SJCRH30 (cell line): ENCODE results near the gene REC114. TPM values are rescaled to one million over a fixed set of nuclear protein-coding genes. Genes with fewer than 3 reads are reported as not detected.
"Not testable (repeated sequence)": the region's sequence is repeated elsewhere in the genome, so short reads cannot be mapped to it uniquely, and the experiment has no call there.

Source experiments
- DNase-seq, 2 experiments: peaks; one replicate each; pipeline ENCODE4 v3.0.0-alpha.2; 2015 to 2020
- H3K27ac ChIP-seq: fragments of 250-450 bp; sonication (Bioruptor Pico); 2 replicates; pipeline ENCODE4 v1.5.1; 2020; ENCODE audit warnings: mild to moderate bottlenecking, moderate library complexity
- H3K27me3 ChIP-seq: fragments of 250-450 bp; sonication (Bioruptor Pico); 2 replicates; pipeline ENCODE4 v1.5.1; 2020; ENCODE audit warnings: mild to moderate bottlenecking, moderate library complexity
- H3K36me3 ChIP-seq: fragments of 250-450 bp; sonication (Bioruptor Pico); 2 replicates; pipeline ENCODE4 v1.5.1; 2020; ENCODE audit warnings: mild to moderate bottlenecking, moderate library complexity
- H3K4me1 ChIP-seq: fragments of 250-450 bp; sonication (Bioruptor Pico); 2 replicates; pipeline ENCODE4 v1.5.1; 2020; ENCODE audit warnings: mild to moderate bottlenecking, moderate library complexity
- H3K4me3 ChIP-seq: fragments of 250-450 bp; sonication (Bioruptor Pico); 2 replicates; pipeline ENCODE4 v1.5.1; 2020; ENCODE audit warnings: mild to moderate bottlenecking, moderate library complexity
- H3K9me3 ChIP-seq: fragments of 250-450 bp; sonication (Bioruptor Pico); replicated peaks from 2 replicates; pipeline ENCODE4 v1.5.1; 2020; ENCODE audit warnings: mild to moderate bottlenecking, moderate library complexity
- total RNA-seq: library from RNA; depleted of rRNA; stranded (reverse); fragments of >200 nt; shearing (Covaris generic); gene quantifications from 2 replicates; pipeline ENCODE4 v1.2.3, GENCODE V29; 2014

REC114 gene
- total RNA-seq, 1 experiment from 2014 or later = not detected

DNA sequence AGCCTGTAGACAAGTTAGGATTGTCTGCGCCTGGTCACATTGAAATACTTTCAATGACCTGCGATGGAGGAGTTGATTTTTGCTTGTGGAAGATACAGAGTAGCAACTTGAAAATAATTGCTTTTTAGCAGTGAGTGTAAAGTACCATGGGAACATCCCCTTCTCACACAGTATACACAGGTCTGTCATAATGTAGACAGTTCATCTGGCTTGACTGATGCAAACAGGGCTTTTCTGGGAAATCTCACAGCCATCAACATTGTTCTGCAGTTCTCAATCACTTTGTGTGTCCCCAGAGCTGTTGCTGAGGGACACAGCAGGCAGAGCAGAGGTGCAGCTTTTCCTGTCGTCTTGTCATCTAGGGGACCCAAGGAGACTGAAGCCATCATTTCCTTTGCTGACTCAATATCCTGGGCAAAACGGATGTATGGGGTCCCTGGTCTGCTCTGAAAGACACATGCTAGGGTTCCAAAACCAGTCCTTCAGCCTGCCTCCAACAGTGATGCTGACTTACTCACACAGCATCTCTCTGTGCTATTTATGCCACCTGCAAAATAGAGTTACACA lies 5.3 kb upstream of the REC114 start:
- Histone ChIP-seq H3K4me3 (no peak overlapping the region), H3K4me1 (no peaks in the 10 kb centered on the region), H3K36me3 (no peaks in the 10 kb centered on the region), H3K27ac (no peak overlapping the region), H3K27me3 (peaks cover 6% of the 10 kb centered on the region; the same call in 1 of the 2 replicates), H3K9me3 (no peaks in the 10 kb centered on the region)
- no peak for DNase-seq

DNA sequence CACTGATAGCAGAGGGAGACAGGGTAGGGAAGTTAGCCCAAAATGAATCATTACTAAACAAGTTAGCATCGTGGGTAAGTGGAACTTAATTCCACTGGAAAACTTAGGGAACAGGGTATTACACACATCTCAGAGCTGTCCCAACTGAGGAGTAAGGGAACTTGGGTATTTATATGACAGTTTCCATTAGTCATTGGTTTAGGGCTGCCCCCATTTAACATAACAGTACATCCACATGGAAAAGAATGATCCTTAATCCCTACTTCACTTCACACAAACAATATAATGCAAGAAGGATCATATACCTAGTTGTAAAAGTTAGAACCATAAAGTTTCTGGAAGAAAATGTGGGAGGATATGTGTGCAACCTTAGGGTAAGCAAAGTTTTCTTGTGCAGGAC lies 4.3 kb upstream of the REC114 start:
- no peak overlapping the region for H3K4me3 ChIP-seq
- H3K36me3 ChIP-seq = no peaks in the 10 kb centered on the region
- H3K27ac ChIP-seq = no peak overlapping the region
- DNase-seq = no peak
- H3K27me3 ChIP-seq = peaks cover 6% of the 10 kb centered on the region; the same call in 1 of the 2 replicates
- no peaks in the 10 kb centered on the region for H3K9me3 ChIP-seq
- H3K4me1 ChIP-seq = no peaks in the 10 kb centered on the region

DNA sequence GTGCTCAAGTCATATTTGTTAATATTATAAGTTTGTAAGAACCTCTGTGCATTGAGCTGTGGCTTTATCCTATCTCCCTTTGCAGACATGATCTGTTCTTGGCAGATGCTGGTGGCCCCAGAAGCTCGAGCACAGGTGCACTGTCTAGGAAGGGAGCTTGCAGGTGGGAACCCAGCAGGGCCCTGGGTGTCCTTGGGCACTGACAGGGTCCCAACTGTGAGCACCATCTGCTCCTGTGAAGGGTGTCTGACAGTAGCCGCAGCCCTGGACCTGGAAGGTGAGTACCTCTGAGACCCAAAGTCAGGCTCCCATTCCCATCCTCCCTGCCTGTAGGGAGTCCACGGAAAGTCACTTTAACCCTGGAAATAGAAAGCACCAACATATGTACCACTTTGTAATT lies 2.4 kb upstream of the REC114 start:
- Histone ChIP-seq H3K36me3 (no peaks in the 10 kb centered on the region), H3K4me1 (no peaks in the 10 kb centered on the region), H3K9me3 (no peaks in the 10 kb centered on the region; the same call in 1 of the 2 replicates), H3K27me3 (peaks cover 12% of the 10 kb centered on the region), H3K27ac (no peak overlapping the region), H3K4me3 (no peak overlapping the region)
- DNase-seq = no peak

DNA sequence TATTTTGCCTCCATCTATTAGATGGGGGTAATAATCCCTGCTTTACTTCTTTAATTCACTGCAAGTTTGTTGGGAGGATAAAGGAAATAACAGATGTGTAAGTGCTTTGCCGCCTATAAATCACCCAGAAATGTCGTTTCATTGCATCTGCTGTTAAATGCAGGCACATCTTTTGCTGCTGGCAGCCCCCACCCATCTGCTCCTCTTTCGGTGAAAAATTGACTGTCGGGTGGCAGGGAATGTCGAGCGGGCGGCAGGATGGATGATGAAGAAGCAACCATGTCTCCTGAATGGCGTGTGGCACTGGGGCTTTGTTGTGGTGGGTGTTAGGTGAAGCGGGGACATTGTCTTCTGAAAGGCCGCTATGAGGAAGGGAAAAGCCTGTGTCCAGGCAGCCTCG lies 543 bp upstream of the REC114 start:
- H3K9me3 ChIP-seq = no peaks in the 10 kb centered on the region; the same call in 1 of the 2 replicates

DNA sequence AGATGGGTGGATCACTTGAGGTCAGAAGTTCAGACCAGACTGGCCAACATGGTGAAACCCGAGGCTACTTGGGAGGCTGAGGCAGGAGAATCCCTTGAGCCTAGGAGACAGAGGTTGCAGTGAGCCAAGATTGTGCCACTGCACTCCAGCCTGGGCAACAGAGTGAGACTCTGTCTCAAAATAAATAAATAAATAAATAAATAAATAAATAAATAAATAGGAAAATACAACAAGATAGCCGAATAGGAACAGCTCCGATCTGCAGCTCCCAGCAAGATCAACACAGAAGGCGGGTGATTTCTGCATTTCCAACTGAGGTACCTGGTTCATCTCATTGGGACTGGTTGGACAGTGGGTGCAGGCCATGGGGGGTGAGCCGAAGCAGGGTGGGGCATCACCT lies 4.5 kb downstream of the REC114 start:
- not testable (repeated sequence) for H3K27ac ChIP-seq, H3K4me3 ChIP-seq, H3K36me3 ChIP-seq

More for the DNA sequence above, 543 bp upstream of the REC114 start:
- no peak overlapping the region for H3K27ac ChIP-seq
- no peak overlapping the region for H3K4me3 ChIP-seq
- H3K36me3 ChIP-seq = no peaks in the 10 kb centered on the region
- no peak for DNase-seq
- H3K27me3 ChIP-seq = peaks cover 12% of the 10 kb centered on the region
- H3K4me1 ChIP-seq = no peaks in the 10 kb centered on the region

DNA sequence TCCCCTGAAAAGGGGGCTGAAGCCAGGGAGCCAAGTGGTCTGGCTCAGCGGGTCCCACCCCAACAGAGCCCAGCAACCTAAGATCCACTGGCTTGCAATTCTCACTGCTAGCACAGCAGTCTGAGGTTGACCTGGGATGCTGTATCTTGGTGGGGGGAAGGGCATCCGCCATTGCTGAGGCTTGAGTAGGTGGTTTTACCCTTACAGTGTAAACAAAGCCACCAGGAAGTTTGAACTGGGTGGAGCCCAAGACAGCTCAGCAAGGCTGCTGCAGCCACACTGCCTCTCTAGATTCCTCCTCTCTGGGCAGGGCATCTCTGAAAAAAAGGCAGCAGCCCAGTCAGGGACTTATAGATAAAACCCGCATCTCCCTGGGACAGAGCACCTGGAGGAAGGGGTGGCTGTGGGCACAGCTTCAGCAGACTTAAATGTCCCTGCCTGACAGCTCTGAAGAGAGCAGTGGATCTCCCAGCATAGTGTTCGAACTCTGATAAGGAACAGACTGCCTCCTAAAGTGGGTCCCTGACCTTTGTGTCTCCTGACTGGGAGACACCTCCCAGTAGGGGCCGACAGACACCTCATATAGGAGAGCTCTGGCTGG lies 5.3 kb downstream of the REC114 start:
- not testable (repeated sequence) for DNase-seq, H3K27ac ChIP-seq, H3K4me1 ChIP-seq, H3K4me3 ChIP-seq, H3K36me3 ChIP-seq, H3K27me3 ChIP-seq, H3K9me3 ChIP-seq

More for the DNA sequence above, 4.5 kb downstream of the REC114 start:
- H3K4me1 ChIP-seq, H3K9me3 ChIP-seq, H3K27me3 ChIP-seq, DNase-seq: not testable (repeated sequence)

DNA sequence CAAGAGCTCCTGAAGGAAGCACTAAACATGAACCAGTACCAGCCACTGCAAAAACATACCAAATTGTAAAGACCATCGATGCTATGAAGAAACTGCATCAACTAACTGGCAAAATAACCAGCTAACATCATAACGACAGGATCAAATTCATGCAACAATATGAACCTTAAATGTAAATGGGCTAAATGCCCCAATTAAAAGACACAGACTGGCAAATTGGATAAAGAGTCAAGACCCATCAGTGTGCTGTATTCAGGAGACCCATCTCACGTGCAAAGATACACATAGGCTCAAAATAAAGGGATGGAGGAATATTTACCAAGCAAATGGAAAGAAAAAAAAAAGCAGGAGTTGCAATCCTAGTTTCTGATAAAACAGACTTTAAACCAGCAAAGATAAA lies 7.0 kb downstream of the REC114 start:
- not testable (repeated sequence) for DNase-seq, H3K4me1 ChIP-seq, H3K27me3 ChIP-seq

DNA sequence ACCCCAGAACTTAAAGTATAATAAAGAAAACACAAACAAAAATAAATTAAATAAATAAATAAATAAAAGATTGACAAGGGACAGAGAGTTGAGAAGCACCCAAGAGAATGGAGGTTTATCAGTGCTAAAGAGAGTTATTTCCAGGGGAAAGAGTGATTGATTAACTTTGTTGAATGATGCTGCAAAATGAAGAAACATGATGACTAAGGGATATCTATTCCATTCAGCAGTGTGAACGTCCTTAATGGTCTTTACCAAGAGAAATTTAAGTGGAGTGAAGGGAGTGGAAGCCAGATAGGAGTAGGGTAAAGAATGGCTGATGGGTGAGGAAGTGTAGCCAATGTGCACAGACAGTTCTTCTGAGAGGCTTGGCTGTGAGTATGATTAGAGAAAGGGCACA lies 11.1 kb downstream of the REC114 start:
- Histone ChIP-seq H3K36me3 (no peaks in the 10 kb centered on the region), H3K4me1 (no peaks in the 10 kb centered on the region), H3K27me3 (0 out of 2 replicates have a peak, but pooled peaks cover 4% of the 10 kb centered on the region), H3K4me3 (no peak overlapping the region), H3K27ac (no peak overlapping the region), H3K9me3 (no peaks in the 10 kb centered on the region; the same call in 1 of the 2 replicates)
- DNase-seq = no peak

More for the DNA sequence above, 7.0 kb downstream of the REC114 start:
- not testable (repeated sequence) for H3K36me3 ChIP-seq, H3K4me3 ChIP-seq, H3K9me3 ChIP-seq, H3K27ac ChIP-seq

DNA sequence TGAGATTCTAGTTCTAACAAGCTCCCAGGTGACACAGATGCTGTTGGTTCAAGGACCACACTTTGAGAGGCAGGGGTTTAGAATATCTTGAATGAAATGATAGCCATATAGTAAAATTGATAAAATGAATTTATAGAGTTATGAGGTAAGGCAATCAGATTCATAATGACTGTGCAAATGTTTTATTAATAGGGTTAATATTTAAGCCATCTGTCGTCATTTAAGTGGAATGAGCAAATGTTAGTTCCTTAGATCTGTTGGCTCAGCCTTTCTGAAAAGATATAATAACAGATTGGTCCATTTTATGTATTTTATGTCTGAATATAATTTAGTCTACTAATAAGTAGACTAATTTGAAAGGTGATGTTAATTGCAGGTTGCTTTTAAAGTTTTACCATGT lies 12.9 kb downstream of the REC114 start:
- Histone ChIP-seq H3K27me3 (peaks cover 9% of the 10 kb centered on the region; the same call in 1 of the 2 replicates), H3K36me3 (no peaks in the 10 kb centered on the region), H3K4me1 (no peaks in the 10 kb centered on the region), H3K9me3 (no peaks in the 10 kb centered on the region; the same call in 1 of the 2 replicates), H3K4me3 (no peak overlapping the region), H3K27ac (no peak overlapping the region)
- no peak for DNase-seq

DNA sequence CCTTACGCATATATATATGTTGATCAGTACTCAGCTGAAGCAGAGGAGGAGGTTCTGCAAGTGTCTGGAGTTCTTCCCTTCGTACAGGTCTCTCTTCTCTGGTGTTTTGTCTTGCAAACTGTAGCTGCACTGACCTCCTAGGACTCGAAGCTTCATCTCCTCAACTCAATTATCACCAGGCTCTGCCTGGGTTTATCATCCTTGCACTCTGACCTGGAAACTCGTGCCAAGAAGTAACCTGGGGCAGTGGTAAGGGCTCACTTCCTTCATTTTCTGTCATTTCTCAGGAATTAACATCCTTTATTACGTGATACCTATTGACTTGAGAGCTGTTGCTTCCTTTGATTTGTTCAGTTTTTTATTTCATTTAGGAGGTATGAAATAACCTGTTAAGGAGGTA lies 14.4 kb downstream of the REC114 start:
- H3K27ac ChIP-seq = no peak overlapping the region
- H3K4me1 ChIP-seq = no peaks in the 10 kb centered on the region
- peaks cover 9% of the 10 kb centered on the region; the same call in 1 of the 2 replicates for H3K27me3 ChIP-seq
- H3K4me3 ChIP-seq = no peak overlapping the region
- no peak for DNase-seq
- no peaks in the 10 kb centered on the region; the same call in 1 of the 2 replicates for H3K9me3 ChIP-seq
- no peaks in the 10 kb centered on the region for H3K36me3 ChIP-seq

DNA sequence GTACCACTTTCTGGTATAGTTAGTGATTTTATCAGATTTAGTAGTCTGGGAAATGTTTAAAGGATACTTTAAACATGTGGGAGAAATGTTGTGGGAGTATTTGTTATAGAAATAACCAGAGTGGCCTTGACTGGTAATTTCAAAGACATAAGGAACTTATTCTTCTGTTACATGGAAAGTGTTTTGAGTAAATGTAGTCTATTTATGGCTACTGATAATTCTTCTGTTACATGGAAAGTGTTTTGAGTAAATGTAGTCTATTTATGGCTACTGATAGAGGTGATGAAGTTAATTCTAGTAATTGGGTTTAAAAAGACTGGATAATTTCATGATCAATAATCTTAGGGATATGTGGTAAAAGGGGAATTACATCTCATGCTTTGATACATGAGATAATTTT lies 17.7 kb downstream of the REC114 start:
- no peak for DNase-seq
- H3K27ac ChIP-seq = no peak overlapping the region
- peaks cover 9% of the 10 kb centered on the region; the same call in 1 of the 2 replicates for H3K27me3 ChIP-seq
- H3K4me3 ChIP-seq = no peak overlapping the region
- no peaks in the 10 kb centered on the region for H3K4me1 ChIP-seq
- no peaks in the 10 kb centered on the region for H3K9me3 ChIP-seq
- H3K36me3 ChIP-seq = no peaks in the 10 kb centered on the region

DNA sequence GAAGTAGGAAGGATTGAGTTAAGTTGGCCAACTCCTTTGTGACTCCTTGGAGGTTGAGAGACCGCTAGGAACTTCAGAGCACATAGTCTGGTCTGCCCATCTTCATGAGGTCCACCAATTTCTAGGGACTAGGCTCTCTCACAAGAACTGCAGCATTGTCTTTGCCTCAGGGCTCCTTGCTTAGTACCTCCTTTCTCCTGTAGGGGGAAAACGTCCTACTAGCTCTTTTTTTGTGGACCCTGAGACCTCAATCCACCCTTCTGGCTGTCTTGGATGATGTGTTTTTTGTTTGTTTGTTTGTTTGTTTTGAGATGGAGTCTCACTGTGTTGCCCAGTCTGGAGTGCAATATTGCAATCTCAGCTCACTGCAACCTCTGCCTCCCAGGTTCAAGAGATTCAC lies 21.6 kb downstream of the REC114 start:
- H3K36me3 ChIP-seq = no peaks in the 10 kb centered on the region

DNA sequence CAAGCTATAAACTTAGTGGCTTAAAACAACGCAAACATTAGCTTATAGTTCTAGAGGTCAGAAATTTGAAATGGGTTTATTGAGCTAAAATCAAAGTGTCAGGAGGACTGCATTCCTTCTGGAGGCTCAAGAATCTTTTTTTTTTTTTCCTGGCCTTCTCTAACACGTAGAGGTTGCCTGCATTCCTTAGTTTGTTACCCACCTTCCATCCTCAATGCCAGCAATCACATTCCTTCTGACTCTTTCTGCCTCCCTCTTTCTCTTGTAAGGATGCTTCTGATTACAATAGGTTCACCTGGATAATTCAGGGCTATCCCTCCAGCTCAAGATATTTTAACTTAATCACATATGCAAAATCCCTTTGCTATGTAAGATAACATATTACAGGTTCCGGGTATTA lies 24.8 kb downstream of the REC114 start:
- H3K27me3 ChIP-seq = peaks cover 4% of the 10 kb centered on the region; the same call in 1 of the 2 replicates
- H3K4me1 ChIP-seq = no peaks in the 10 kb centered on the region
- H3K27ac ChIP-seq = no peak overlapping the region
- H3K9me3 ChIP-seq = no peaks in the 10 kb centered on the region
- DNase-seq = no peak
- H3K4me3 ChIP-seq = no peak overlapping the region
- no peaks in the 10 kb centered on the region for H3K36me3 ChIP-seq

More for the DNA sequence above, 21.6 kb downstream of the REC114 start:
- Histone ChIP-seq H3K4me1 (no peaks in the 10 kb centered on the region), H3K9me3 (no peaks in the 10 kb centered on the region), H3K27ac (no peak overlapping the region), H3K27me3 (peaks cover 1% of the 10 kb centered on the region; the same call in 1 of the 2 replicates), H3K4me3 (no peak overlapping the region)
- DNase-seq = peak in 1 of 2 experiments; percentile 9

DNA sequence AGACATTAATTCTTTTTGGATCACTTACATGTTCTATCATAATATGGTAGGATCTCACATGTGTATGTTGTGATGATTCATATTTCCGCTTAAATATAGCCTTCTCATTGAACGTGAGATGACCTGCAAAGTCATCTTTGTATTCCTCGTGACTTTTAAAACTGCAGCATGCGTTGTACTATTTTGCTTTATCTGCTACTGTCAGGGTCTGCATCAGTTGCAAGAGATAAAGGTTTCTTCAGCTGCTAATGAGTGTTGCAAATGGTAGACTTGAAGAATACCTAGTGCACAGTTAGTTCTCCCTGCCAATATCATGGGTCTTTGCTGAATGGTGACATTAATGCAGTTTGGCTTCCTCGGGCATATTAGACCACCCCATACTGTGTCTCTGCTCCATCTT lies 31.8 kb downstream of the REC114 start:
- H3K9me3 ChIP-seq = no peaks in the 10 kb centered on the region
- no peaks in the 10 kb centered on the region for H3K4me1 ChIP-seq
- H3K36me3 ChIP-seq = no peaks in the 10 kb centered on the region
- DNase-seq = no peak
- H3K4me3 ChIP-seq = no peak overlapping the region
- no peak overlapping the region for H3K27ac ChIP-seq
- 0 out of 2 replicates have a peak, but pooled peaks cover 8% of the 10 kb centered on the region for H3K27me3 ChIP-seq

DNA sequence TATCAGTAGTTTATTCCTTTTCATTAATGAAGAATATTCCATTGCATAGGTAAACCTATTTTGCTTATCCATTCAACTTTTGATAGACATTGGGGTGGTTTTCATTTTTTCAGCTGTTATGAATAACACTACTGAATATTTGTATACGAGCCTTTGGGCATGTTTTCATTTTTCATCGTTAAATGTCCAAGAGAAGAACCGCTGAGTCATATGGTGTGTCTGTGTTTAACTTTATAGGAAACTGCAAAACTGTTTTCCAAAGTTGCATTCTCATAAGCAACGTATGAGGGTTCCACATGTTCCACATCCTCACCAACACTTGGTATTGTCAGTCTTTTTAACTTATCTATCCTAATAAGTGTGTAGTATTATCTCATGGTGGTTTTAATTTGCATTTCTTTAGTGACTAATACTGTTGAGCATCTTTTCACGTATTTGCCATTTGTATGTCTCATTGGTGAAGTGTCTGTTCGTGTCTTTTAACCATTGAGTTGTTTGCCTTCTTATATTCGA lies 33.8 kb downstream of the REC114 start:
- 0 out of 2 replicates have a peak, but pooled peaks cover 5% of the 10 kb centered on the region for H3K27me3 ChIP-seq
- H3K36me3 ChIP-seq = no peaks in the 10 kb centered on the region
- H3K27ac ChIP-seq = no peak overlapping the region
- H3K4me1 ChIP-seq = no peaks in the 10 kb centered on the region
- no peak overlapping the region for H3K4me3 ChIP-seq
- no peaks in the 10 kb centered on the region for H3K9me3 ChIP-seq
- DNase-seq = no peak
